ENCODE data around the gene TMEM109. TPM values are rescaled to one million over a fixed set of nuclear protein-coding genes. Genes with fewer than 3 reads are reported as not detected.

TMEM109 gene
- total RNA-seq, 1 donor from 2014 or later, result 48.7 TPM

DNA sequence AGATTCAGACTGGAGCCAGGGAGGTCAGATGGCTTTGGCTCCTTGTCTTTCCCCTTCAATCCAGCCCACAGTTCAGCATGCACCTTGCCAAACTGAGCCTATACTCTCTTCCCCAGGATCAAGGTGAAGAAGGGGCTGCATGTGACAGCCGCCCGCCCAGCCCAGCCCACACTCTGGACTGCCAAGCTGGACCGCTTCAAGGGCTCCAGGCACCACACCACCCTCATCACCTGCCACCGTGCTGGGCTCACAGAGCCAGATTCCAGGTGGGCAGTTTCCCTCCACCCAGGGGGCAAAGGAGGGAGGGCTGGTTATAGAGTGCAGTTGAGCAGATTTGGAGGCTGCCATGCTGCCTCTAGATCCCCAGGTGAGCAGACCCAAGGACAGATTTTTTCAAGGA is 16.4 kb downstream of the TMEM109 start:
- Mint-ChIP-seq H3K36me3 (ENCODE audit: insufficient read depth) (peaks cover 14% of the 10 kb centered on the region), H3K27me3 (no peaks in the 10 kb centered on the region), H3K4me3 (ENCODE audit: low read depth) (no peak overlapping the region), H3K4me1 (ENCODE audit: low read depth) (peaks cover 6% of the 10 kb centered on the region), H3K9me3 (ENCODE audit: low read depth) (no peaks in the 10 kb centered on the region), H3K27ac (no peak overlapping the region)
- TF ChIP-seq, protein P1, sequence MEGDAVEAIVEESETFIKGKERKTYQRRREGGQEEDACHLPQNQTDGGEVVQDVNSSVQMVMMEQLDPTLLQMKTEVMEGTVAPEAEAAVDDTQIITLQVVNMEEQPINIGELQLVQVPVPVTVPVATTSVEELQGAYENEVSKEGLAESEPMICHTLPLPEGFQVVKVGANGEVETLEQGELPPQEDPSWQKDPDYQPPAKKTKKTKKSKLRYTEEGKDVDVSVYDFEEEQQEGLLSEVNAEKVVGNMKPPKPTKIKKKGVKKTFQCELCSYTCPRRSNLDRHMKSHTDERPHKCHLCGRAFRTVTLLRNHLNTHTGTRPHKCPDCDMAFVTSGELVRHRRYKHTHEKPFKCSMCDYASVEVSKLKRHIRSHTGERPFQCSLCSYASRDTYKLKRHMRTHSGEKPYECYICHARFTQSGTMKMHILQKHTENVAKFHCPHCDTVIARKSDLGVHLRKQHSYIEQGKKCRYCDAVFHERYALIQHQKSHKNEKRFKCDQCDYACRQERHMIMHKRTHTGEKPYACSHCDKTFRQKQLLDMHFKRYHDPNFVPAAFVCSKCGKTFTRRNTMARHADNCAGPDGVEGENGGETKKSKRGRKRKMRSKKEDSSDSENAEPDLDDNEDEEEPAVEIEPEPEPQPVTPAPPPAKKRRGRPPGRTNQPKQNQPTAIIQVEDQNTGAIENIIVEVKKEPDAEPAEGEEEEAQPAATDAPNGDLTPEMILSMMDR (IDR thresholded peaks at IDR 0.05; ENCODE audit: unreplicated experiment), result no peak
- no peak for DNase-seq (ENCODE audit: low spot score, unreplicated experiment)

DNA sequence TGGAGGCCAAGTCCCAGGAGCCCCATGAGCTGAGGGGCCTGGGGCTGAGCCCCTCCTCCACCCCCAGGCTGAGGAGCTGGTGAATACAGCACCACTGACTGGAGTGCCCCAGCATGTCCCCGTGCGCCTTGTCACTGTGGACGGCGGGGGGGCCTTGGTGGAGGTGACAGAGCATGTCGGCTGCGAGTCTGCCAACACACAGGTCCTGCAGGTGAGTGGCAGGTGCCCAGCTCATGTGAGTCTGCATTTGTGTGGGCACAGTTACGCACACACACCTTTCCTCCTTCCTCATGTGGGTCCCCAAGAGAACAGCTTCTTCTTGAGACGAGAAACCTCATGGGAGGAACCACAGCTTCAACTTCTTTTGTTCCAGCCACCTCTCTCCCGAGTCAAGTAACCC is 18.0 kb downstream of the TMEM109 start:
- Mint-ChIP-seq H3K36me3 (ENCODE audit: insufficient read depth) (peaks cover 14% of the 10 kb centered on the region), H3K27me3 (no peaks in the 10 kb centered on the region), H3K4me3 (ENCODE audit: low read depth) (no peak overlapping the region), H3K9me3 (ENCODE audit: low read depth) (no peaks in the 10 kb centered on the region), H3K27ac (no peak overlapping the region), H3K4me1 (ENCODE audit: low read depth) (no peaks in the 10 kb centered on the region)
- TF ChIP-seq, protein P1 (IDR thresholded peaks at IDR 0.05; ENCODE audit: unreplicated experiment), result no peak
- no peak for DNase-seq (ENCODE audit: low spot score, unreplicated experiment)

DNA sequence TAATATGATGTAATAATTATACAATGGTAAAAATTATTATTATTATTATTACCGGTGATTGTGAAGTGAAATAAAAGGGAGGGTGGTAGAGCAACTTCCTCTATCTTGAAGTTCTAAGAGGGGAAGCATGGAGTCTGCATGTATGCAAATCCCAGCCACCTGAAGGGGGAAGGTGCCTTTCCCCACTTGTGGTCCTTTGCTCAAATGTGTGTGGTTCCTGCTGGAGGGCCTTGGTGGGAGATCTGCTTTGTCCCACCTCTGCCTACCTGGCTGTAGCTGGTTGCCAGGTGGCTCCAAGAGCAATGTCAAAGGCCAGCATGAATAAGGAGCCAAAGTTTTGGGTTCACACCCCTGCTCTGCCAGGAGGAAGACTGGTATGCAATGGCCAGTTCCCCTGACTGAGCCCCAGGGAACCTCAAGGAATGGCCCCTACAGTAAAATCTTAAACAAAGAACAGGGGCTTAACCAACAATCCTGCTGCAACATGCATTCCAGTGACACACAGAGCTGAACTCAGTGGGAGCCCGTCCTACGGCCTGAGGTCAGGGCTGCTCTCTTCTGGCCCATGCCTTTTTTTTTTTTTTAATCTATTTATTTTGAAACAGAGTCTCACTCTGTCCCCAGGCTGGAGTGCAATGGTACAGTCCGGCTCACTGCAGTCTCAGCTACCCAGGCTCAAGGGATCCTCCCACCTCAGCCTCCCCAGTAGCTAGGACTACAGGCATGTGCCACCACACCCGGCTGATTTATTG is 18.8 kb downstream of the TMEM109 start:
- DNase-seq (ENCODE audit: low spot score, unreplicated experiment), result no peak
- H3K4me3 Mint-ChIP-seq (ENCODE audit: low read depth), result no peak overlapping the region
- TF ChIP-seq, protein P1 (IDR thresholded peaks at IDR 0.05; ENCODE audit: unreplicated experiment), result no peak
- H3K36me3 Mint-ChIP-seq (ENCODE audit: insufficient read depth), result peaks cover 16% of the 10 kb centered on the region
- no peak overlapping the region for H3K27ac Mint-ChIP-seq
- H3K4me1 Mint-ChIP-seq (ENCODE audit: low read depth), result no peaks in the 10 kb centered on the region
- no peaks in the 10 kb centered on the region for H3K9me3 Mint-ChIP-seq (ENCODE audit: low read depth)
- no peaks in the 10 kb centered on the region for H3K27me3 Mint-ChIP-seq

DNA sequence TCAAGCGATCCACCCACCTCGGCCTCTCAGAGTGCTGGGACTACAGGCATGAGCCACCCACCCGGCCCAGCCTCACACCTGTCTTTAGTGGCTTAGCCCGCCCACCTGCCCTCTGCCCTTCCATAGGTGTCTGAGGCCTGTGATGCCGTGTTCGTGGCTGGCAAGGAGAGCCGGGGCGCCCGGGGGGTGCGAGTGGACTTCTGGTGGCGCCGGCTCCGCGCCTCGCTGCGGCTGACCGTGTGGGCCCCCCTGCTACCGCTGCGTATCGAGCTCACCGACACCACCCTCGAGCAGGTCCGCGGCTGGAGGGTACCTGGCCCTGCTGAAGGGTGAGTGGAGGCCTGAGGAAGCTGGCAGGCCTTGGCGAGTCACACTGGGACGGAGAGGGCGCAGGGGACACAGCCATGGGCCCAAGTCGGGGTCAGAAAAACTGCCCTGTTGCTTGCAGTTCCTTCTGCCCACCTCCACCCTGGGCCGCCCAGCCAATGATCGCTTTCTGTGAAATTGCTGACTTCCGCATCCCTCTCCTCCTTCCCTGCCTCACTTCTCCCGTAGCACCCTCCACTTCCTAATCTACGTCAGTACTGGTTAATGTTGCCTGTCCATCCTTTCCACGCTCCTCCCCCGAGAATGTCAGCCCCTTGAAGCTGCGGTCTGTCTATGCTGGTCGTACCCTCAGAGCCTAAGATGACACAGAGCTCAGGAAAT is 19.6 kb downstream of the TMEM109 start:
- TF ChIP-seq, protein P1 (IDR thresholded peaks at IDR 0.05; ENCODE audit: unreplicated experiment), result no peak
- Mint-ChIP-seq H3K27me3 (no peaks in the 10 kb centered on the region), H3K4me1 (ENCODE audit: low read depth) (no peaks in the 10 kb centered on the region)

DNA sequence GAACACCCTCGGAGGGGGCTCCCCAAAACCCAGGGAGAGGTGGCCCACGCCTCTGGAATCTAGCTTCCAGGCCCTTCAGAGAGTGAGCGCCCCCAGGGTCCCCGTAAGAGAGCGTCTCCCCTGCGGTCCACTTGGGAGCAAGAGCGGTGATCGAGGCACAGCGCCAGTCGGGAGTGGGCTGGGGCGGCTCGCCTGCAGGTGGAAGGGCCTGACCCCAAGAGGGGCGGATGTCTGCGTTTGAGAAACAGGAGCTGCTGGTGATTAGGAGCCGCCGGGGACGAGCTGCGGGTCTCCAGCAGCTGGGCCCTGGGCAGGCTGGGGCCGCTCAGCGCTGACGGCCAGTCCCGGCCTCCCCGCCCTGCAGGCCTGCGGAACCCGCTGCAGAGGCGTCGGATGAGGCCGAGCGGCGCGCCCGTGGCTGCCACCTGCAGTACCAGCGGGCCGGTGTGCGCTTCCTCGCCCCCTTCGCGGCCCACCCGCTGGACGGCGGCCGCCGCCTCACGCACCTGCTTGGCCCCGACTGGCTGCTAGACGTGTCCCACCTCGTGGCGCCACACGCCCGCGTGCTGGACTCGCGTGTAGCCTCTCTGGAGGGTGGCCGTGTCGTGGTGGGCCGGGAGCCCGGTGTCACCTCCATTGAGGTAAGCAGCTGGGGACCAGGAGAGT is 20.3 kb downstream of the TMEM109 start:
- Mint-ChIP-seq H3K36me3 (ENCODE audit: insufficient read depth) (peaks cover 15% of the 10 kb centered on the region), H3K4me3 (ENCODE audit: low read depth) (no peak overlapping the region), H3K9me3 (ENCODE audit: low read depth) (no peaks in the 10 kb centered on the region), H3K4me1 (ENCODE audit: low read depth) (peaks cover 1% of the 10 kb centered on the region), H3K27me3 (no peaks in the 10 kb centered on the region), H3K27ac (no peak overlapping the region)
- TF ChIP-seq, protein P1 (IDR thresholded peaks at IDR 0.05; ENCODE audit: unreplicated experiment), result no peak
- DNase-seq (ENCODE audit: low spot score, unreplicated experiment), result no peak

More for the DNA sequence above, 19.6 kb downstream of the TMEM109 start:
- no peak for DNase-seq (ENCODE audit: low spot score, unreplicated experiment)
- Mint-ChIP-seq H3K4me3 (ENCODE audit: low read depth) (no peak overlapping the region), H3K36me3 (ENCODE audit: insufficient read depth) (peaks cover 16% of the 10 kb centered on the region), H3K27ac (no peak overlapping the region), H3K9me3 (ENCODE audit: low read depth) (no peaks in the 10 kb centered on the region)

Measured in progenitor cell of endocrine pancreas (in vitro differentiated cells).